HUES64 (cell line): Measurements from ENCODE around the gene ZNF281.
A peak's percentile ranks its signal among the peaks of the same experiment; 100 is the strongest.

Experiments used
- H3K27ac ChIP-seq: 2 replicates; pipeline ENCODE4 v1.7.0; 2013; ENCODE audit warnings: low read depth, low read length, inconsistent platforms
- H3K27me3 ChIP-seq: 2 replicates; pipeline ENCODE4 v1.6.1; 2013; ENCODE audit warnings: mild to moderate bottlenecking, low read length; ENCODE audit not compliant: insufficient read depth
- H3K36me3 ChIP-seq: 2 replicates; pipeline ENCODE4 v1.6.1; 2013; ENCODE audit warnings: mild to moderate bottlenecking, low read length; ENCODE audit not compliant: insufficient read depth
- H3K4me1 ChIP-seq: 2 replicates; pipeline ENCODE4 v1.6.1; 2013; ENCODE audit warnings: mild to moderate bottlenecking, low read length, moderate library complexity; ENCODE audit not compliant: insufficient read depth
- H3K4me3 ChIP-seq: 2 replicates; pipeline ENCODE4 v1.5.1; 2013; ENCODE audit warnings: mild to moderate bottlenecking, low read length, moderate library complexity
- H3K9ac ChIP-seq: 2 replicates; pipeline ENCODE4 v1.6.1; 2013; ENCODE audit warnings: mild to moderate bottlenecking, low read depth, low read length
- H3K9me3 ChIP-seq: 2 replicates; pipeline ENCODE4 v1.6.1; 2013; ENCODE audit warnings: low read depth, low read length; ENCODE audit not compliant: insufficient read depth
- WGBS: fragments of 150-250, 120-280 bp; methylation state at CpG from one replicate; pipeline ENCODE4 v1.1.7; 2013; ENCODE audit warnings: missing lambda C conversion rate; 5-methylcytosine and 5-hydroxymethylcytosine counted together

Gene ZNF281

DNA sequence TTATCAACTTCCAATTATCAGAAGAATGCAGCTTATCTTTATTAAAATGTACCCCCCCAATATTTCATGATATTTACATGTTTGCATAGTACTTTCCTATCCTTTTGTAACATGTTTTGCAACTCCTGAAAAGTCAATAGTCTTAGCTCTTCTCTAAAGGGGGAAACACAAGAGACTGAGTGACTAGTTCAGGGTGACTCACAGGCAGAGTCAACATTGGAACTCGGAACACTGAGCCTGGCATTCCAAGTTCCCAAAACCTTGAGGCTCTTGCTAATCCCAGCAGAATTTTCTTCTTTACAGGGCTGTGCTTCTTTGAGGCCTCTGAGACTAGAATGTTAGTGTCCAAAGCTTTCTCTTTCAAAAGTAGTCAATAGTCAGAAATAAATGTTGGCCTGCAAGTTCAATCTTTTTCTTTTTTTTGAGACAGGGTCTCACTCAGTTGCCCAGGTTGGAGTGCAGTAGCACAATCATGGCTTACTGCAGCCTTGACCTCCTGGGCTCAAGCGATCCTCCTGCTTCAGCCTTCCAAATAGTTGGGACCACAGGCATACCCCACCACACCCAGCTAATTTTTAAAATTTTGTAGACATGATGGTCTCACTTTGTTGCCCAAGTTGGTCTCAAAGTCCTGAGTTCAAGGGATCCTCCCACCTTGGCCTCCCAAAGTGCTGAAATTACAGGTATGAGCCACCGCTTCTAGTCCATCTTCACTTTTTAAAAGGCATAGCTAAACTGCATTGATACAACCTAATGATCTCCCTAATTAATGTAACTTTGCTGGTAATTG lies 37.5 kb downstream of the ZNF281 start:
- 73% methylated on average over 3 of the region's 3 CpGs for WGBS
- Histone ChIP-seq H3K4me1 (peaks cover 57% of the 10 kb centered on the region), H3K4me3 (no peak overlapping the region), H3K9ac (no peak overlapping the region), H3K9me3 (no peaks in the 10 kb centered on the region), H3K27ac (peak overlapping the region; percentile 62; the same call in 1 of the 2 replicates), H3K27me3 (no peaks in the 10 kb centered on the region), H3K36me3 (no peaks in the 10 kb centered on the region)

DNA sequence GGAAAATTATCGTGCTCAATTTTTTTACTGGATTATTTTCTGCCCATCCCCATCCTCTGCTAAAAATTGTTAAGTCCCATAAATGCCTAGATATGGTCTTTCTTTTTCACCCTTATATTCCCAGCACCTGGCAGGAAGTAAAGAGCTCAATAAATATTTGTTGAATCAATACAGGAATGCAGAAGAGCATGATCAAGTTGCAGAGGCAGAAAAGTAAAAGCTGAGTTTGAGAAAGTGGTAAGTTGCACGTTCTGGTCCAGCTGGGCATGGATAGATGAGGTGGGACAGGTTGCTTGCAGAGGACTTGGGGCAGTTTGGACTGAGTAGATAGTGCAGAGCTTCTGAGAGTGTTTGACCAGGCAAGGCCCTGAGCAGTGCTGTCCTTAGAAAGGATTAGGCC lies 40.1 kb downstream of the ZNF281 start:
- H3K4me1 ChIP-seq = peaks cover 67% of the 10 kb centered on the region

GRCh38 chr1:200369131-200369530 lies 40.7 kb downstream of the ZNF281 start:
- Histone ChIP-seq H3K36me3 (no peaks in the 10 kb centered on the region), H3K27ac (no peak overlapping the region), H3K9ac (no peak overlapping the region), H3K9me3 (no peaks in the 10 kb centered on the region), H3K4me1 (peaks cover 67% of the 10 kb centered on the region), H3K27me3 (no peaks in the 10 kb centered on the region), H3K4me3 (no peak overlapping the region)
- 90% methylated on average over 4 of the region's 4 CpGs for WGBS

More for the DNA sequence above, 40.1 kb downstream of the ZNF281 start:
- no peak overlapping the region for H3K4me3 ChIP-seq
- H3K36me3 ChIP-seq = no peaks in the 10 kb centered on the region
- H3K9ac ChIP-seq = no peak overlapping the region
- no peaks in the 10 kb centered on the region for H3K27me3 ChIP-seq
- WGBS = 85% methylated on average over 2 of the region's 2 CpGs
- no peak overlapping the region for H3K27ac ChIP-seq
- no peaks in the 10 kb centered on the region for H3K9me3 ChIP-seq

DNA sequence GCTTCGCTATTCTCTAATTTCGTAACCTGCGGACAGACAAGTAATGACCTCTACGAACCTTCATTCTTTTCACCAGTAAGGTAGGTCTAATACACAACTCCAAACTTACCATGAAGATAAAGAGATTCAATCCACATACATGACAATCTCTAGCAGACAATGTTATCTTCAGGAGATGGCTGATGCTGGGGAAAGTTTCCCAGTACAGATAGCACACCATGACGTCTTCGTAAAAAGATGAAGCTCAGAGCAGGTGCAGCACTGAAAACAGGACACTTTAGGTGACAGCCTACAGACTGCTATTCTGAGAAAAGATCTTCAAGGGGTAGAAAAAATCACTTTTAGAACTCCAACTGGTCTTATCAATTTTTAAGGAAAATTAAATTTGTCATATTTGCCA lies 41.3 kb downstream of the ZNF281 start:
- WGBS = 88% methylated on average over 6 of the region's 6 CpGs
- no peaks in the 10 kb centered on the region for H3K27me3 ChIP-seq
- peaks cover 70% of the 10 kb centered on the region for H3K4me1 ChIP-seq
- H3K4me3 ChIP-seq = no peak overlapping the region
- no peaks in the 10 kb centered on the region for H3K9me3 ChIP-seq
- H3K36me3 ChIP-seq = no peaks in the 10 kb centered on the region
- no peak overlapping the region for H3K27ac ChIP-seq
- no peak overlapping the region for H3K9ac ChIP-seq

DNA sequence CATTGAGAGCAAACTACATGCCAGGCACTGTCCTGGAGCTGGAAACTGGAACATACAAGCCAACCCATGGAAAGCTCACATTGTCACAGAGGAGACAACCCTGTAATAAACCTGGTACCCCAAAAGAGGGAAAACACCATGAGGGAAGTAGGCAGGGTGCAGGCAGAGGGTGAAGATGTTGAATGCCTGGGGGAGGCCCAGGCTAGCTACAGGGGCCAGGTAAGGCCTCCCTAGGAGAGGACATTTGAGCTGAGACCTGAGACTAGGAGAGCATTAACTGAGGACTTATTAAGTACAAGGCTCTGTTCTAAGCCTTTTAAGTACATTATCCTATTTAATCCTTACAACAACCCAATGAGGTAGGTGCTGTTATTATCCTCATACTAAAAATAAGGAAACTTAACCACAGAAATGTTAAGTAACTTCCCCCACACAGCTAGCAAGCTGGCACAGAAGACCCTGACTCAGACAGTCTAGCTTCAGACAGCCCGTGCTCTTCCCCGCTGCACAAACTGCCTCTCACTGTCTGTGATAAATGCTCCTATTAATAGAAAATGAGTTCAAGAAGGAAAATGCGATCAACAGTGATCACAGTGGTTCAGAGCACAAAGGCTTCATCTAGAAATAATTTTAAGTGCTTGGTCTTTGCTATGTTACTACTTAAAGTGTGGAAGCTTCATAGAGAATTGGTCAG lies 41.8 kb downstream of the ZNF281 start:
- no peak overlapping the region for H3K27ac ChIP-seq
- no peaks in the 10 kb centered on the region for H3K27me3 ChIP-seq
- WGBS = 93% methylated on average over 3 of the region's 3 CpGs
- H3K4me3 ChIP-seq = no peak overlapping the region
- H3K9me3 ChIP-seq = no peaks in the 10 kb centered on the region
- no peak overlapping the region for H3K9ac ChIP-seq
- peaks cover 70% of the 10 kb centered on the region for H3K4me1 ChIP-seq
- no peaks in the 10 kb centered on the region for H3K36me3 ChIP-seq

- H3K36me3 ChIP-seq = no peaks in the 10 kb centered on the region
- H3K27ac ChIP-seq = peak overlapping the region; percentile 34; the same call in 1 of the 2 replicates
- 67% methylated on average over 5 of the region's 5 CpGs for WGBS
- H3K9ac ChIP-seq = no peak overlapping the region
- peaks cover 73% of the 10 kb centered on the region for H3K4me1 ChIP-seq
- no peaks in the 10 kb centered on the region for H3K9me3 ChIP-seq
- no peak overlapping the region for H3K4me3 ChIP-seq
- H3K27me3 ChIP-seq = no peaks in the 10 kb centered on the region
Observed at GRCh38 chr1:200366577-200367253, 43.1 kb downstream of the ZNF281 start.

GRCh38 chr1:200365897-200366426 lies 43.9 kb downstream of the ZNF281 start:
- WGBS = 79% methylated on average over 2 of the region's 2 CpGs
- Histone ChIP-seq H3K4me3 (no peak overlapping the region), H3K9me3 (no peaks in the 10 kb centered on the region), H3K27ac (peak overlapping the region; percentile 99; the same call in 1 of the 2 replicates), H3K4me1 (peaks cover 67% of the 10 kb centered on the region), H3K36me3 (no peaks in the 10 kb centered on the region), H3K27me3 (no peaks in the 10 kb centered on the region), H3K9ac (0 out of 2 replicates have a peak overlapping the region, but pooled peaks have one; percentile 6)

DNA sequence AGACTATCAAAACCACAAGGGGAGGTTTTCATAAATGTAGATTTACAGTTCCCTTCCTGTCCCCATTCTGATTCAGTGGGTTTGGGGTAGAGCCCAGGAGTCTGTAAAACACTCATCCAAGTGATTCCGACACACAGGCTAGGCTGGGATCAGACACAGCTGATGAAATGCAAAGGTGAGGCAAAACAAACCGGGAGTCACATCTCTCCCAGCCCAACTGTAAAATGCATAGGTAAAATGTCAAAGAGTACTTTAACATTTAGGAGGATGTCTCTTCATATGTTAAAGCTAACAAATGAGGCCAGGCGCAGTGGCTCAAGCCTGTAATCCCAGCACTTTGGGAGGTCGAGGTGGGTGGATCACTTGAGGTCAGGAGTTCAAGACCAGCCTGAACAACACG lies 45.0 kb downstream of the ZNF281 start:
- Histone ChIP-seq H3K36me3 (no peaks in the 10 kb centered on the region), H3K27me3 (no peaks in the 10 kb centered on the region), H3K9ac (peak overlapping the region; percentile 77), H3K27ac (peak overlapping the region; percentile 99), H3K4me3 (peak overlapping the region; percentile 34), H3K4me1 (peaks cover 67% of the 10 kb centered on the region), H3K9me3 (no peaks in the 10 kb centered on the region)
- WGBS = 8% methylated on average over 5 of the region's 5 CpGs

DNA sequence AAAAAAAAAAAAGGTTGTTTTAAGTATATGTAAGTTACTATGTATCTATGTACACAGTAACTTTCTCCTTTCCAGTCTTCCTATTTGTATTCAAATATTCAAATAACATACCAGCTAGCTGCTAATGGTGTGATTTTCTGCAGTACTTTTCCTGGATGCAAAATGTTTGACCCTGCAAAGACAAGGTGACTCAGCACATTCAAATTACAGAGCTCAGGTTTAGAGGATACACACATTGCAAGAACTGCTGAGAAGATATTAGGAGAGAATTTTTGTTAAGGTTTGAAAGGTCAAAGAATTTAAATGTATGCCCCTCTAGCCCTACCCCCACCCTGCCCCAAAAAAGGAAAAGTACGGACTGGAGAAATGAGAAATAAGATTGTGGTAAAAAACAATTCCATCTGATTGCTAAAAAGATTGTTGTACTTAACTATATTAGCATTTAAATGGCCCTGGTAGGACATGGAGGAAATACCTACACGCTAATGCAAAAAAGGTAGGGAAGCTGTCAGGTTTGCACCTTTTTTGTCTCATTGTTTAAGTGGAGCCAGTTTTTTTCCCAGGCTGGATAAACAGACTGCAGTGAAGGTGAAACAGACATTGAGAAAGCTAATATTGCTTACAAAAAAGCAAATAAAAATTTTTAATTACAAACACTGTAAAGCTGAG lies 45.6 kb downstream of the ZNF281 start:
- no peaks in the 10 kb centered on the region for H3K36me3 ChIP-seq
- H3K27me3 ChIP-seq = no peaks in the 10 kb centered on the region
- WGBS = 0% methylated on average over 1 of the region's 2 CpGs
- peak overlapping the region; percentile 77 for H3K9ac ChIP-seq
- peaks cover 63% of the 10 kb centered on the region for H3K4me1 ChIP-seq
- H3K9me3 ChIP-seq = no peaks in the 10 kb centered on the region
- peak overlapping the region; percentile 34 for H3K4me3 ChIP-seq
- H3K27ac ChIP-seq = peak overlapping the region; percentile 99

DNA sequence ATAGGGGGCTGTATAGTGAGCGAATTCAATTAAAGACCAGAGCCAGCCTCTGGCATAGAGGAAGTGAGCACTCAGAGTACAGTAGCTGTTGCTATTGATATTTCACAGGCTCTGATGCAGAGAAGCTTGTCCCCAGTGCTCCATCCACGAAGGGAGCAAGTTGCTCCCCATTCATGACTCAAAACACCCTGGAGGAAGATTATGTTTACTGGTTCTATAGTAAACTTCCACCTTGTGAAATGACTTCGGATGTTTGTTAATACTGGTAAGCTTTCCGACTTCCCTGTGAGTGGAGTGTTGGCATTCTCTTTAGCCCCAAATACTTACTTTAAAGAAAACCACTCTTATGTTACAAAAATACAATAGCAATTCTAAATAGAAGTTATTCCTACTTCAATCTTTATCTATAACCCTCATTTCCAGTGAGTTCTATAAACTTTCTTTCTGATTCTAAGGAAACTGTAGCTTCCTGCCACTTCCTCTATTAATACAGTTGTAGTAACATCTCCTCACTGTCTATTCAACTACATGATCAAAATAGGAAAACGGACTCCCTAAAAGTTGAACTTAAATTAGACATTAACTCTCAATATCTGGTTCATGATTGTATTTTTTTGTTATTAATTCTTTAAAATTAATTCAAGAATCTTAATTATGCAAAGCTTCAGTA lies 46.4 kb downstream of the ZNF281 start:
- Histone ChIP-seq H3K4me1 (peaks cover 55% of the 10 kb centered on the region), H3K36me3 (no peaks in the 10 kb centered on the region), H3K9me3 (no peaks in the 10 kb centered on the region), H3K27me3 (no peaks in the 10 kb centered on the region), H3K9ac (peak overlapping the region; percentile 77), H3K4me3 (peak overlapping the region; percentile 34; the same call in 1 of the 2 replicates), H3K27ac (peak overlapping the region; percentile 99)
- WGBS = 47% methylated on average over 2 of the region's 5 CpGs
